ENCODE measurements around the gene CSF3R. TPM values are rescaled to one million over a fixed set of nuclear protein-coding genes. Genes with fewer than 3 reads are reported as not detected.

CSF3R gene
- total RNA-seq, 1 donor from 2014 or later = 3.1 TPM

DNA sequence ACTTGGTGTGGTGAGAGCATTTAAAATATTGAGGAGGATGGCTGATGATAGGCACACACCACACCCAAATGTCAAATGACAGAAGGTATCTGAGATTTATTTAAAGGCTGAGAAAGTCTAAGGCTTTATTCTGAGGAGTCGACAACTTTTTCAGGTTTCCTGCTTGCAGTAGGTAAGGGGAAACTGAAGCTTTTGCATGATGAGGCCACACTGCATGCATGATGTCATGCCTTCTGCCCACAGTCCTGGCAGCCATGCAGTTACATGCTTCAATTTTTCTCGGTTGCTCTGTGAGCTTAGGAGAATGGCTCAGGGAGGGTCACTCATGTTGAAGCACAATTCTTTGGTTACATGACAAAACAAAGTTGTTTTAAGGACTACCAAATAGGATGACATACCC is 39.4 kb downstream of the CSF3R start:
- intact Hi-C loops (cut with DNase I) = no loop called here
- H3K9me3 ChIP-seq = no peaks in the 10 kb centered on the region
- H3K27me3 ChIP-seq = no peaks in the 10 kb centered on the region
- H3K4me3 ChIP-seq = no peak overlapping the region
- no peak for DNase-seq (ENCODE audit: low spot score in 2 of 2)
- no peak overlapping the region for H3K27ac ChIP-seq
- H3K36me3 ChIP-seq = no peaks in the 10 kb centered on the region
- TF ChIP-seq, protein P1, sequence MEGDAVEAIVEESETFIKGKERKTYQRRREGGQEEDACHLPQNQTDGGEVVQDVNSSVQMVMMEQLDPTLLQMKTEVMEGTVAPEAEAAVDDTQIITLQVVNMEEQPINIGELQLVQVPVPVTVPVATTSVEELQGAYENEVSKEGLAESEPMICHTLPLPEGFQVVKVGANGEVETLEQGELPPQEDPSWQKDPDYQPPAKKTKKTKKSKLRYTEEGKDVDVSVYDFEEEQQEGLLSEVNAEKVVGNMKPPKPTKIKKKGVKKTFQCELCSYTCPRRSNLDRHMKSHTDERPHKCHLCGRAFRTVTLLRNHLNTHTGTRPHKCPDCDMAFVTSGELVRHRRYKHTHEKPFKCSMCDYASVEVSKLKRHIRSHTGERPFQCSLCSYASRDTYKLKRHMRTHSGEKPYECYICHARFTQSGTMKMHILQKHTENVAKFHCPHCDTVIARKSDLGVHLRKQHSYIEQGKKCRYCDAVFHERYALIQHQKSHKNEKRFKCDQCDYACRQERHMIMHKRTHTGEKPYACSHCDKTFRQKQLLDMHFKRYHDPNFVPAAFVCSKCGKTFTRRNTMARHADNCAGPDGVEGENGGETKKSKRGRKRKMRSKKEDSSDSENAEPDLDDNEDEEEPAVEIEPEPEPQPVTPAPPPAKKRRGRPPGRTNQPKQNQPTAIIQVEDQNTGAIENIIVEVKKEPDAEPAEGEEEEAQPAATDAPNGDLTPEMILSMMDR (IDR thresholded peaks at IDR 0.05) = no peak
- no peaks in the 10 kb centered on the region for H3K4me1 ChIP-seq

DNA sequence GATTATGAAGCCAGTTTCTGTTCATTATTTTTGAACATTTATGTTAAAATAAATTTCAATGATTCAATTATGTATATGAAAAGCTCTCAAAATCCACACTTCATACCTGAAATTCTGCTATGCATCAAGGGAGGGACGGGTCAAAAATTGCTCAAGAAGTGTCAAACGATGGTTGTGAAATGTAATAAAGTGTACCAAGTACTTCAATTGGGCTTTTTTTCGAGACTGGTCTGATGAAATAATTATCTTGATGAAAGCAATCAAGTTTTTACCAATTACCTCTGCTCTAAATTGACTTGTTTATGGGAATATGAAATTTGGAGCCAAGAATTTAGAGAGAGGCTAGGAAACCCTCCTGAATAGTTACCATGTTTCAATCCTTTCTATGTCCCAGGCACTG is 40.4 kb downstream of the CSF3R start:
- no peak overlapping the region for H3K27ac ChIP-seq
- no peaks in the 10 kb centered on the region for H3K27me3 ChIP-seq
- H3K4me3 ChIP-seq = no peak overlapping the region
- no peak for DNase-seq (ENCODE audit: low spot score in 2 of 2)
- TF ChIP-seq, protein P1 (IDR thresholded peaks at IDR 0.05) = no peak
- intact Hi-C loops (cut with DNase I) = no loop called here
- H3K36me3 ChIP-seq = peaks cover 2 to 7% of the 10 kb centered on the region in 2 donors
- no peaks in the 10 kb centered on the region for H3K4me1 ChIP-seq
- no peaks in the 10 kb centered on the region for H3K9me3 ChIP-seq

DNA sequence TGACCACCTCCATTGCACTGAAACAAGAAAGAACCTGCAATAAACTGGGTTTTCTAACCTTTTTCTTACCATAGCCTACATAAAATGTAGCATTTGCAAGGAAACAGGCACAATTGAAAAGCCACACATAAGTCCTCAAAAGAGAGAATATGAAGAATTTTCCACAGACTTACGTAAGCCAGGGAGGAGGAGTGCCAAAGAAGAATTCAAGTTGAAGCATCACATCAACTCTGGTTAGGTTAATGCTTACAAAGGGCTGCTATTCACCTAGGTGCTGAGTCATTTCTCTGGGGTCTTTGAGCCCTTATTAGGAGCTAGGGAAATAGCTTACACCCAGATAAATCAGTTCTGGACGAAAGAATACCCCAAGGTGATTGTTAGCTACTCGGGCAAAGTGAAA is 42.1 kb downstream of the CSF3R start:
- DNase-seq (ENCODE audit: low spot score in 2 of 2) = no peak
- intact Hi-C loops (cut with DNase I) = no loop called here
- no peak overlapping the region for H3K4me3 ChIP-seq
- TF ChIP-seq, protein P1 (IDR thresholded peaks at IDR 0.05) = no peak
- H3K27me3 ChIP-seq = no peaks in the 10 kb centered on the region
- no peaks in the 10 kb centered on the region for H3K4me1 ChIP-seq
- no peak overlapping the region for H3K27ac ChIP-seq
- H3K9me3 ChIP-seq = no peaks in the 10 kb centered on the region
- H3K36me3 ChIP-seq = peaks cover 2 to 9% of the 10 kb centered on the region in 2 donors

DNA sequence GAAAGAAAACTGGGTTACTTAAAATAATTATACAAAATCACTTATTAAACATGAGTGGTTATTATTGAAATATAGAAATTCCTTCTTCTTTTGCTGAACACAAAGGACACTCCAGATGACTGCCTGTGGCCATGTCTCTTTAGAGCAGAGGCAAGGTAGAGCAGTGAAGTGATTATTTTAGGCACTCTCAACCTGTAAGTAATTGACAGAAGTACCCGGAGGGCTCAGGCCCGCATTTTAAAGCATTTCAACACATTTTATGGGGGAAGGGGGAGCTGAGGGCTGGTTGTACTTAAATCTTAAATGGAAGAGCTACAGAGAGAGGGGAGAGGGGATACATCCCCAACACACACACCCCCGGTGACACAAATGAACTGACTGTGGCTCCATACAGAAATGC is 42.7 kb downstream of the CSF3R start:
- Histone ChIP-seq H3K27me3 (no peaks in the 10 kb centered on the region), H3K4me3 (no peak overlapping the region), H3K36me3 (peaks cover 2 to 9% of the 10 kb centered on the region in 2 donors), H3K4me1 (no peaks in the 10 kb centered on the region), H3K9me3 (no peaks in the 10 kb centered on the region), H3K27ac (no peak overlapping the region)
- intact Hi-C loops (cut with DNase I) = no loop called here
- TF ChIP-seq, protein P1 (IDR thresholded peaks at IDR 0.05) = no peak
- no peak for DNase-seq (ENCODE audit: low spot score in 2 of 2)

DNA sequence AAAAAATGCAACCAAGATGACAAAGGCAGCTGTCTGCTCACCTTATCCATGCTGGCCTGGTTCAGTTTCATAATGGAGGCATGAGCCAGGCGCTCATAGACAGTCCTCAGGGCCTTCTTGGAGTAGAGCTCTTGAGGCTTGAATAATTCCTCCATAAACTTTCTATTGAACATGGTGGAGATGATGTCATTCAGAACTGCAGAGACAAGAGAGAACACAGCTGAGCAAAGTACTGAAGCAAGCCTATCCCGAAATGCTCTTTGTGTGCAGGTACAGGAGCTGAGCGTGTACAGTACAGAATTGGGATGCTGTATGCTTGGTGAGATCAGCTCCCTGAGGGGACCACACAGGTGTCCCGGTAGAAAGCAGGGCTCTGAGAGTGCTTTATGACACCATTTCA is 44.0 kb downstream of the CSF3R start:
- Histone ChIP-seq H3K9me3 (no peaks in the 10 kb centered on the region), H3K27me3 (no peaks in the 10 kb centered on the region), H3K4me1 (no peaks in the 10 kb centered on the region), H3K4me3 (no peak overlapping the region), H3K36me3 (peaks cover 2 to 9% of the 10 kb centered on the region in 2 donors), H3K27ac (no peak overlapping the region)
- intact Hi-C loops (cut with DNase I) = no loop called here
- DNase-seq (ENCODE audit: low spot score in 2 of 2) = no peak
- TF ChIP-seq, protein P1 (IDR thresholded peaks at IDR 0.05) = no peak

DNA sequence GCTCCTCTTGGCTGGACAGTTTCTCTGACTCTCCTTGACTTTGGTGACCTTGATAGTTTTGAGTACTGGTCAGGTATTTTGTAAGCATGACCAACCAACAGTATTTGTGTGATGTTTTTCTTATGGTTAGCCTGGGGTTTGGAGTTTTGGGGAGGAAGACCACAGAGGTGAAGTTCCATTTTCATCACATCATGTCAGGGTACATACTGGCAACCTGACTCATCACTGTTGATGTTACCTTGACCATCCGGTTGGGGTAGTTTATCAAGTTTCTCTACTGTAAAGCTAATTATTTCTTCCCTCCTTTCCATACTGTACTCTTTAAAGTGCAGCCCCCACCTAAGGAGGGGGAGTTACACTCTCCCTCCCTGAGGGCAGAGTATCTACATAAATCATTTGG is 45.9 kb downstream of the CSF3R start:
- DNase-seq (ENCODE audit: low spot score in 2 of 2) = no peak
- Histone ChIP-seq H3K36me3 (peaks cover 2 to 12% of the 10 kb centered on the region in 2 donors), H3K4me3 (no peak overlapping the region), H3K9me3 (no peaks in the 10 kb centered on the region), H3K27ac (no peak overlapping the region), H3K4me1 (no peaks in the 10 kb centered on the region), H3K27me3 (no peaks in the 10 kb centered on the region)
- intact Hi-C loops (cut with DNase I) = no loop called here
- TF ChIP-seq, protein P1 (IDR thresholded peaks at IDR 0.05) = no peak

Data from ascending aorta (tissue), 2 donors.